Activated CD4-positive, alpha-beta memory T cell treated with anti-CD3 and anti-CD28 coated beads for 36 hours (primary cell): ENCODE measurements around the gene LYSET. TPM values are rescaled to one million over a fixed set of nuclear protein-coding genes. Genes with fewer than 3 reads are reported as not detected.
A peak's percentile ranks its signal among the peaks of the same experiment; 100 is the strongest.
"Not testable (repeated sequence)": the region's sequence is repeated elsewhere in the genome, so short reads cannot be mapped to it uniquely, and the experiment has no call there.

Experiments used
- CTCF ChIA-PET: fragments of 350-600 bp; sonication (Branson Sonifier 250); formaldehyde crosslinking; loops from one replicate; lab custom pipeline; 2021; ENCODE audit warnings: antibody characterized with exemption, inconsistent platforms; lab: Charles Lee
- POLR2A ChIA-PET: fragments of 350-600 bp; sonication (Branson Sonifier 250); formaldehyde crosslinking; loops from one replicate; lab custom pipeline; 2021; ENCODE audit warnings: antibody characterized with exemption; lab: Charles Lee
- DNase-seq: peaks from one replicate; pipeline ENCODE4 v3.0.0-alpha.2; 2020
- H3K27ac Mint-ChIP-seq: one replicate; pipeline ENCODE4 v1.8.0; 2021; ENCODE audit warnings: mixed read lengths
- H3K27me3 Mint-ChIP-seq: one replicate; pipeline ENCODE4 v1.8.0; 2021; ENCODE audit warnings: mixed read lengths
- H3K36me3 Mint-ChIP-seq: one replicate; pipeline ENCODE4 v1.8.0; 2021; ENCODE audit warnings: mixed read lengths
- H3K4me1 Mint-ChIP-seq: one replicate; pipeline ENCODE4 v1.8.0; 2021; ENCODE audit warnings: low read depth, mixed read lengths
- H3K4me3 Mint-ChIP-seq: one replicate; pipeline ENCODE4 v1.8.0; 2021; ENCODE audit warnings: mild to moderate bottlenecking, mixed read lengths
- H3K9me3 Mint-ChIP-seq: one replicate; pipeline ENCODE4 v1.8.0; 2021; ENCODE audit warnings: mixed read lengths
- intact Hi-C: fragments of 100-400 bp; cut with micrococcal nuclease; formaldehyde crosslinking; loops from one replicate; pipeline ENCODE4 v1.15.1; 2023
- total RNA-seq, 2 experiments: library from RNA; stranded (reverse); gene quantifications; one replicate each; pipeline ENCODE4 v1.2.3, GENCODE V29; 2021

LYSET gene
- total RNA-seq, 2 experiments from 2014 or later, result 12.0 to 12.4 TPM

- CTCF ChIA-PET, result no interaction called here
- H3K4me1 Mint-ChIP-seq, result peaks cover 8% of the 10 kb centered on the region
- peaks cover 22% of the 10 kb centered on the region for H3K36me3 Mint-ChIP-seq
- no peak overlapping the region for H3K27ac Mint-ChIP-seq
- H3K27me3 Mint-ChIP-seq, result no peaks in the 10 kb centered on the region
- POLR2A ChIA-PET, result interaction anchor here (0.8 kb wide), 1 partner anchor 47 kb away, joined by 3 read pairs; the partner anchor contains the start of genes LYSET and MOAP1
- DNase-seq, result peak; percentile 17
- H3K9me3 Mint-ChIP-seq, result no peaks in the 10 kb centered on the region
- intact Hi-C loops, result no loop called here
- peak overlapping the region; percentile 69 for H3K4me3 Mint-ChIP-seq
Measured at GRCh38 chr14:93231129-93231979, 46.2 kb downstream of the LYSET start.

- H3K9me3 Mint-ChIP-seq, result no peaks in the 10 kb centered on the region
- intact Hi-C loops, result no loop called here
- no peak for DNase-seq
- no peak overlapping the region for H3K27ac Mint-ChIP-seq
- H3K4me3 Mint-ChIP-seq, result no peak overlapping the region
- CTCF ChIA-PET, result no interaction called here
- H3K36me3 Mint-ChIP-seq, result peaks cover 17% of the 10 kb centered on the region
- POLR2A ChIA-PET, result no interaction called here
- H3K27me3 Mint-ChIP-seq, result no peaks in the 10 kb centered on the region
- peaks cover 8% of the 10 kb centered on the region for H3K4me1 Mint-ChIP-seq
Measured at GRCh38 chr14:93232159-93232558, 47.0 kb downstream of the LYSET start.

- H3K27ac Mint-ChIP-seq, intact Hi-C loops, H3K9me3 Mint-ChIP-seq, DNase-seq, H3K4me1 Mint-ChIP-seq, POLR2A ChIA-PET, H3K36me3 Mint-ChIP-seq, H3K27me3 Mint-ChIP-seq, H3K4me3 Mint-ChIP-seq, CTCF ChIA-PET: not testable (repeated sequence)
Measured at GRCh38 chr14:93233078-93233477, 48.0 kb downstream of the LYSET start.

- peaks cover 8% of the 10 kb centered on the region for H3K4me1 Mint-ChIP-seq
- POLR2A ChIA-PET, result no interaction called here
- CTCF ChIA-PET, result no interaction called here
- H3K4me3 Mint-ChIP-seq, result no peak overlapping the region
- DNase-seq, result no peak
- peaks cover under 1% of the 10 kb centered on the region for H3K36me3 Mint-ChIP-seq
- no peaks in the 10 kb centered on the region for H3K27me3 Mint-ChIP-seq
- intact Hi-C loops, result no loop called here
- H3K27ac Mint-ChIP-seq, result no peak overlapping the region
- no peaks in the 10 kb centered on the region for H3K9me3 Mint-ChIP-seq
Measured at GRCh38 chr14:93234798-93235197, 49.7 kb downstream of the LYSET start.

Other genes starting within 250 kb of the LYSET start
- 10 to 100 TPM; 28.1 to 35.2 TPM for gene ITPK1, start 69.4 kb upstream of the LYSET start, total RNA-seq
- 10 to 100 TPM; 14.2 to 14.8 TPM for gene MOAP1, start 420 bp upstream of the LYSET start, total RNA-seq
- gene GON7, start 21.7 kb downstream of the LYSET start, total RNA-seq, result 10 to 100 TPM; 12.4 to 12.5 TPM
- gene UBR7, start 21.9 kb downstream of the LYSET start, total RNA-seq, result 10 to 100 TPM; 48.0 to 51.6 TPM
- gene BTBD7, start 147.7 kb downstream of the LYSET start, total RNA-seq, result 1 to 10 TPM; 7.7 to 9.9 TPM
- gene COX8C, start 161.9 kb downstream of the LYSET start, total RNA-seq, result not detected
- gene UNC79, start 245.6 kb downstream of the LYSET start, total RNA-seq, result under 1 TPM in 1 of 2 experiments, not detected in 1; 0.05 TPM